Stimulated activated CD8-positive, alpha-beta memory T cell treated with anti-CD3 and anti-CD28 coated beads, Interleukin-4, amount 100 ng/mL, for 24 hours (primary cell): ENCODE data around the gene MRTFA.

Source experiments
- DNase-seq: peaks from one replicate; pipeline ENCODE4 v3.0.0-alpha.2; 2020; ENCODE audit warnings: low read depth

Gene MRTFA

GRCh38 chr22:40410731-40411505 lies 225.6 kb downstream of the MRTFA start:
- DNase-seq = no peak

GRCh38 chr22:40410272-40410671 lies 226.2 kb downstream of the MRTFA start:
- DNase-seq = no peak

- DNase-seq = no peak
These were observed 226.9 kb downstream of the MRTFA start for GRCh38 chr22:40409613-40410113.

GRCh38 chr22:40408718-40409612 lies 227.6 kb downstream of the MRTFA start:
- DNase-seq = no peak

GRCh38 chr22:40407831-40408717 lies 228.4 kb downstream of the MRTFA start:
- no peak for DNase-seq

GRCh38 chr22:40407021-40407761 lies 229.3 kb downstream of the MRTFA start:
- DNase-seq = no peak

GRCh38 chr22:40406063-40406890 lies 230.2 kb downstream of the MRTFA start:
- DNase-seq = no peak

- no peak for DNase-seq
These were observed 231.1 kb downstream of the MRTFA start for GRCh38 chr22:40405178-40406062.

- no peak for DNase-seq
These were observed 232.0 kb downstream of the MRTFA start for GRCh38 chr22:40404251-40405177.

- no peak for DNase-seq
These were observed 232.9 kb downstream of the MRTFA start for GRCh38 chr22:40403651-40404050.

GRCh38 chr22:40403141-40403540 lies 233.4 kb downstream of the MRTFA start:
- no peak for DNase-seq

- DNase-seq = no peak
These were observed 234.5 kb downstream of the MRTFA start for GRCh38 chr22:40401981-40402406.

- no peak for DNase-seq
These were observed 235.0 kb downstream of the MRTFA start for GRCh38 chr22:40401532-40401931.

- no peak for DNase-seq
These were observed 236.4 kb downstream of the MRTFA start for GRCh38 chr22:40400159-40400558.

GRCh38 chr22:40399621-40400020 lies 236.9 kb downstream of the MRTFA start:
- DNase-seq = no peak

- DNase-seq = no peak
These were observed 239.1 kb downstream of the MRTFA start for GRCh38 chr22:40397396-40397795.

GRCh38 chr22:40396882-40397281 lies 239.6 kb downstream of the MRTFA start:
- DNase-seq = no peak

- DNase-seq = no peak
These were observed 240.9 kb downstream of the MRTFA start for GRCh38 chr22:40395607-40396006.
